K562 (cell line): ENCODE data around the gene CDK11B. TPM values are rescaled to one million over a fixed set of nuclear protein-coding genes. Genes with fewer than 3 reads are reported as not detected.

ENCODE experiments used
- ATAC-seq: fragments of 200-7000 bp; cut with Tn5 transposase; 3 replicates; pipeline ENCODE4 v1.9.1; 2020; ENCODE audit warnings: moderate library complexity
- BruUV-seq: library from RNA; stranded (reverse); fragments of 400-500 nt; replicated peaks from 2 replicates; lab custom pipeline; 2021; lab: Mats Ljungman, UMichigan
- CTCF ChIA-PET: fragments of 300-600 bp; formaldehyde crosslinking; extraction: SDS; loops from one replicate; lab custom pipeline; 2021; ENCODE audit warnings: low intra/inter-chr PET ratio; lab: Yijun Ruan, JAX
- POLR2A ChIA-PET: fragments of 300-600, 350-650 bp; sonication (Branson Sonifier 250); formaldehyde crosslinking; extraction: SDS; loops from one replicate; lab custom pipeline; 2021; ENCODE audit warnings: antibody characterized with exemption, inconsistent platforms; lab: Yijun Ruan, JAX
- DNase-seq, 4 experiments: peaks; one replicate each; pipeline versions ENCODE4 v3.0.0 to v3.0.0-alpha.2; 2011 to 2018; ENCODE audit warnings: low spot score in 3 of 4, mixed read lengths in 3 of 4; ENCODE audit errors: extremely low read depth in 1 of 4
- FAIRE-seq: peaks from 2 replicates; lab custom pipeline; 2011; peaks lifted over from hg19 to GRCh38; lab: Jason Lieb, UNC
- H2AFZ ChIP-seq: 2 replicates; pipeline ENCODE4 v1.6.0; 2011; ENCODE audit warnings: low read depth, low read length, control low read depth, inconsistent platforms
- H3K27ac ChIP-seq: fragments of 200-600 bp; 3 replicates; pipeline ENCODE4 v1.8.0; 2011; ENCODE audit warnings: low read depth, mild to moderate bottlenecking, control low read depth, inconsistent platforms, low read length, moderate library complexity, mixed read lengths; ENCODE audit errors: extremely low read depth
- H3K27me3 ChIP-seq, 2 experiments: fragments of 300-600 bp in 1 of 2; 2 replicates in 1 of 2; 3 replicates in 1 of 2; pipeline versions ENCODE4 v1.6.0 to v1.8.0; 2011; ENCODE audit warnings: inconsistent platforms in 2 of 2, low read length in 2 of 2, mild to moderate bottlenecking in 1 of 2, mixed read lengths in 1 of 2, moderate library complexity in 1 of 2; ENCODE audit not compliant: control insufficient read depth in 2 of 2, insufficient read depth in 2 of 2
- H3K36me3 ChIP-seq: fragments of 300-600 bp; 3 replicates; pipeline ENCODE4 v1.8.0; 2011; ENCODE audit warnings: mild to moderate bottlenecking, low read length, inconsistent platforms; ENCODE audit not compliant: control insufficient read depth, insufficient read depth
- H3K4me1 ChIP-seq, 2 experiments: fragments of 200-600 bp in 1 of 2; replicated peaks in 1 of 2; 2 replicates in 1 of 2; 3 replicates in 1 of 2; pipeline versions ENCODE4 v1.5.1 to v1.8.0; 2011; ENCODE audit warnings: inconsistent platforms in 2 of 2, low read length in 2 of 2, mild to moderate bottlenecking in 1 of 2, mixed read lengths in 1 of 2, moderate library complexity in 1 of 2; ENCODE audit not compliant: control insufficient read depth in 2 of 2, insufficient read depth in 2 of 2
- H3K4me2 ChIP-seq: 2 replicates; pipeline ENCODE4 v1.6.1; 2011; ENCODE audit warnings: low read length, control low read depth, inconsistent platforms, mixed read lengths; ENCODE audit not compliant: insufficient read depth
- H3K4me3 ChIP-seq: fragments of 200-600 bp; sonication (generic), shearing (Covaris generic); 2 replicates; pipeline ENCODE4 v1.5.1; 2016; ENCODE audit warnings: control low read depth, inconsistent platforms
- H3K79me2 ChIP-seq: fragments of 200-600 bp; 3 replicates; pipeline ENCODE4 v1.8.0; 2011; ENCODE audit warnings: low read length, inconsistent platforms; ENCODE audit not compliant: control insufficient read depth, insufficient read depth
- H3K9ac ChIP-seq, 2 experiments: 2 replicates each; pipeline versions ENCODE4 v1.6.0 to v1.6.1; 2011; ENCODE audit warnings: low read depth in 2 of 2, low read length in 2 of 2, control low read depth in 1 of 2, inconsistent platforms in 1 of 2, mild to moderate bottlenecking in 1 of 2, mixed read lengths in 1 of 2; ENCODE audit not compliant: insufficient read depth in 1 of 2
- H3K9me1 ChIP-seq: one replicate; pipeline ENCODE4 v1.6.0; 2011; ENCODE audit warnings: inconsistent platforms, mild to moderate bottlenecking, low read length, moderate library complexity; ENCODE audit not compliant: control insufficient read depth, insufficient read depth
- H3K9me3 ChIP-seq: replicated peaks from 2 replicates; pipeline ENCODE4 v1.5.1; 2011; ENCODE audit warnings: low read depth, low read length, inconsistent platforms; ENCODE audit not compliant: control insufficient read depth, insufficient read depth
- H4K20me1 ChIP-seq: replicated peaks from 2 replicates; pipeline ENCODE4 v1.6.1; 2011; ENCODE audit warnings: low read length, inconsistent platforms, mixed read lengths; ENCODE audit not compliant: control insufficient read depth, insufficient read depth
- BRF2 ChIP-seq: IDR thresholded peaks from 3 replicates; pipeline ENCODE4 v1.6.1; 2011; ENCODE audit warnings: borderline replicate concordance, mild to moderate bottlenecking; ENCODE audit not compliant: insufficient read length, insufficient read depth
- CBX1 ChIP-seq: sonication (generic); IDR thresholded peaks from 2 replicates; pipeline ENCODE4 v1.6.1; 2016; ENCODE audit warnings: antibody characterized with exemption, low read depth, mild to moderate bottlenecking
- CEBPB ChIP-seq: fragments of 450-650 bp; IDR thresholded peaks from 2 replicates; pipeline ENCODE4 v1.6.1; 2016; ENCODE audit warnings: missing genetic modification characterization, missing compliant biosample characterization
- CREB5 ChIP-seq: fragments of 250-450 bp; sonication (Bioruptor Pico); IDR thresholded peaks from 2 replicates; pipeline ENCODE4 v1.5.0; 2020; ENCODE audit warnings: mild to moderate bottlenecking
- HLTF ChIP-seq: fragments of 450-650 bp; IDR thresholded peaks from 2 replicates; pipeline ENCODE4 v1.6.1; 2016
- NCOA1 ChIP-seq: fragments of 450-650 bp; IDR thresholded peaks from 2 replicates; pipeline ENCODE4 v1.6.1; 2016; ENCODE audit warnings: low read depth
- RERE ChIP-seq: sonication (generic); formaldehyde crosslinking; IDR thresholded peaks from 2 replicates; pipeline ENCODE4 v1.8.0; 2023; ENCODE audit warnings: missing genetic modification reagents, mild to moderate bottlenecking, borderline replicate concordance
- SMARCE1 ChIP-seq: fragments of 450-650 bp; IDR thresholded peaks from 2 replicates; pipeline ENCODE4 v1.7.1; 2016; ENCODE audit warnings: mild to moderate bottlenecking
- ZNF644 ChIP-seq: fragments of 200-800 bp; sonication (Bioruptor generic); IDR thresholded peaks from 2 replicates; pipeline ENCODE4 v1.6.1; 2016; ENCODE audit warnings: low read depth, missing genetic modification characterization, missing compliant biosample characterization
- WGBS: fragments of 100-300 bp; shearing (Covaris generic); methylation state at CpG from one replicate; pipeline ENCODE4 v1.1.6; 2016; ENCODE audit warnings: low coverage, mixed read lengths; ENCODE audit not compliant: insufficient coverage; ENCODE audit errors: missing lambda C conversion rate; 5-methylcytosine and 5-hydroxymethylcytosine counted together
- in situ Hi-C: fragments of 300-500 bp; cut with MboI; formaldehyde crosslinking; loops from 4 replicates; pipeline ENCODE4 v1.15.0; 2018; ENCODE audit warnings: inconsistent platforms, mixed read lengths
- intact Hi-C: fragments of 100-400 bp; cut with micrococcal nuclease; formaldehyde crosslinking; loops from 2 replicates; pipeline ENCODE4 v1.14.2; 2022
- polyA plus RNA-seq, 8 experiments: library from polyadenylated mRNA; depleted of rRNA in 4 of 8; stranded (reverse) in 5 of 8; unstranded in 3 of 8; fragments of >200 nt; fragmentation: Nextera tagmentation in 2 of 8; fragmentation: Illumina TruSeq in 1 of 8; extraction: Ambion mirVana in 2 of 8; extraction: Trizol in 1 of 8; gene quantifications; 2 replicates each; pipeline versions ENCODE4 v1.2.1 to v1.2.3, GENCODE V29; 2011 to 2014; ENCODE audit warnings: inconsistent platforms in 1 of 8, missing spikeins in 1 of 8
- total RNA-seq, 7 experiments: library from RNA; depleted of rRNA in 6 of 7; stranded (reverse); fragments of >200 nt in 6 of 7; fragmentation: Illumina TruSeq in 2 of 7; extraction: Trizol in 2 of 7; gene quantifications; 2 replicates each; pipeline versions ENCODE4 v1.2.1 to v1.2.3, GENCODE V29; 2011 to 2021; ENCODE audit warnings: low replicate concordance in 1 of 7
- TF ChIP-seq, protein P1 (sequence below): fragments of 450-650 bp; IDR thresholded peaks from 2 replicates; pipeline ENCODE4 v1.6.1; 2016; ENCODE audit warnings: antibody characterized with exemption
- TF ChIP-seq, protein P2 (sequence below): IDR thresholded peaks from 2 replicates; pipeline ENCODE4 v1.6.1; 2011; ENCODE audit not compliant: insufficient read length; ENCODE audit errors: extremely low read depth

The CDK11B gene
- total and polyA plus RNA-seq, 9 of the 15 experiments (the other 6 are each of a cell fraction or from before 2014, with no cell fraction given): 2.8 to 52.2 (median 19.5) TPM

GRCh38 chr1:1618396-1619068, 40.3 kb downstream of the CDK11B start:
- Histone ChIP-seq H3K9ac (no peak overlapping the region), H4K20me1 (peaks cover 24% of the 10 kb centered on the region; the same call in 1 of the 2 replicates), H2AFZ (no peak overlapping the region), H3K4me3 (no peak overlapping the region), H3K9me1 (no peaks in the 10 kb centered on the region), H3K4me1 (peaks cover 13 to 90% of the 10 kb centered on the region in 2 experiments; a peak in 4 of 5 replicates), H3K27me3 (no peaks in the 10 kb centered on the region), H3K27ac (no peak overlapping the region), H3K79me2 (peaks cover 29% of the 10 kb centered on the region), H3K4me2 (no peak overlapping the region), H3K36me3 (peaks cover 9% of the 10 kb centered on the region; the same call in 2 of the 3 replicates), H3K9me3 (no peaks in the 10 kb centered on the region)
- FAIRE-seq: no peak
- no TSS peak for BruUV-seq
- ChIA-PET CTCF (interaction anchor here (0.6 kb wide), 1 partner anchor 64 kb away, joined by 3 read pairs; no protein-coding TSS in a partner anchor), POLR2A (interaction anchor here (0.6 to 1.4 kb wide), 3 partner anchors 15 to 277 kb away, joined by 3 to 4 read pairs (median 3); no protein-coding TSS in a partner anchor)
- no peak for DNase-seq
- intact Hi-C loops (no loop called here), in situ Hi-C loops (no loop called here)
- no peak for ATAC-seq
- 84% methylated on average over 9 of the region's 9 CpGs for WGBS
- TF ChIP-seq BRF2 (no peak), NCOA1 (no peak), CBX1 (no peak), CREB5 (CRISPR knock-in tag) (no peak), RERE (CRISPR knock-in tag) (no peak), SMARCE1 (no peak), CEBPB (tag) (no peak), HLTF (no peak), ZNF644 (tag) (no peak)
- TF ChIP-seq, protein P1, sequence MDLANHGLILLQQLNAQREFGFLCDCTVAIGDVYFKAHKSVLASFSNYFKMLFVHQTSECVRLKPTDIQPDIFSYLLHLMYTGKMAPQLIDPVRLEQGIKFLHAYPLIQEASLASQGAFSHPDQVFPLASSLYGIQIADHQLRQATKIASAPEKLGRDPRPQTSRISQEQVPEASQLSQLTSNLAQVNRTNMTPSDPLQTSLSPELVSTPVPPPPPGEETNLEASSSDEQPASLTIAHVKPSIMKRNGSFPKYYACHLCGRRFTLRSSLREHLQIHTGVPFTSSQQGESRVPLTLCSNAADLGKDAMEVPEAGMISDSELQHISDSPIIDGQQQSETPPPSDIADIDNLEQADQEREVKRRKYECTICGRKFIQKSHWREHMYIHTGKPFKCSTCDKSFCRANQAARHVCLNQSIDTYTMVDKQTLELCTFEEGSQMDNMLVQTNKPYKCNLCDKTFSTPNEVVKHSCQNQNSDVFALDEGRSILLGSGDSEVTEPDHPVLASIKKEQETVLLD: no peak
- TF ChIP-seq, protein P2, sequence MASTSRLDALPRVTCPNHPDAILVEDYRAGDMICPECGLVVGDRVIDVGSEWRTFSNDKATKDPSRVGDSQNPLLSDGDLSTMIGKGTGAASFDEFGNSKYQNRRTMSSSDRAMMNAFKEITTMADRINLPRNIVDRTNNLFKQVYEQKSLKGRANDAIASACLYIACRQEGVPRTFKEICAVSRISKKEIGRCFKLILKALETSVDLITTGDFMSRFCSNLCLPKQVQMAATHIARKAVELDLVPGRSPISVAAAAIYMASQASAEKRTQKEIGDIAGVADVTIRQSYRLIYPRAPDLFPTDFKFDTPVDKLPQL: no peak
